Rectal smooth muscle tissue (tissue), 1 donor: ENCODE results near the gene SLC18A2.
"Not testable (repeated sequence)": the region's sequence is repeated elsewhere in the genome, so short reads cannot be mapped to it uniquely, and the experiment has no call there.

ENCODE experiments used
- H3K27ac ChIP-seq: one replicate; pipeline ENCODE4 v1.7.0; 2013; ENCODE audit warnings: low read depth, low read length, inconsistent platforms
- H3K27me3 ChIP-seq: one replicate; pipeline ENCODE4 v1.7.0; 2013; ENCODE audit warnings: low read length; ENCODE audit not compliant: control insufficient read depth, insufficient read depth
- H3K36me3 ChIP-seq: one replicate; pipeline ENCODE4 v1.7.0; 2013; ENCODE audit warnings: low read length; ENCODE audit not compliant: control insufficient read depth, insufficient read depth
- H3K4me1 ChIP-seq: one replicate; pipeline ENCODE4 v1.7.0; 2013; ENCODE audit warnings: low read length; ENCODE audit not compliant: control insufficient read depth, insufficient read depth
- H3K4me3 ChIP-seq: one replicate; pipeline ENCODE4 v1.7.0; 2013; ENCODE audit warnings: low read length
- H3K9ac ChIP-seq: one replicate; pipeline ENCODE4 v1.7.0; 2013; ENCODE audit warnings: low read length

The SLC18A2 gene

DNA sequence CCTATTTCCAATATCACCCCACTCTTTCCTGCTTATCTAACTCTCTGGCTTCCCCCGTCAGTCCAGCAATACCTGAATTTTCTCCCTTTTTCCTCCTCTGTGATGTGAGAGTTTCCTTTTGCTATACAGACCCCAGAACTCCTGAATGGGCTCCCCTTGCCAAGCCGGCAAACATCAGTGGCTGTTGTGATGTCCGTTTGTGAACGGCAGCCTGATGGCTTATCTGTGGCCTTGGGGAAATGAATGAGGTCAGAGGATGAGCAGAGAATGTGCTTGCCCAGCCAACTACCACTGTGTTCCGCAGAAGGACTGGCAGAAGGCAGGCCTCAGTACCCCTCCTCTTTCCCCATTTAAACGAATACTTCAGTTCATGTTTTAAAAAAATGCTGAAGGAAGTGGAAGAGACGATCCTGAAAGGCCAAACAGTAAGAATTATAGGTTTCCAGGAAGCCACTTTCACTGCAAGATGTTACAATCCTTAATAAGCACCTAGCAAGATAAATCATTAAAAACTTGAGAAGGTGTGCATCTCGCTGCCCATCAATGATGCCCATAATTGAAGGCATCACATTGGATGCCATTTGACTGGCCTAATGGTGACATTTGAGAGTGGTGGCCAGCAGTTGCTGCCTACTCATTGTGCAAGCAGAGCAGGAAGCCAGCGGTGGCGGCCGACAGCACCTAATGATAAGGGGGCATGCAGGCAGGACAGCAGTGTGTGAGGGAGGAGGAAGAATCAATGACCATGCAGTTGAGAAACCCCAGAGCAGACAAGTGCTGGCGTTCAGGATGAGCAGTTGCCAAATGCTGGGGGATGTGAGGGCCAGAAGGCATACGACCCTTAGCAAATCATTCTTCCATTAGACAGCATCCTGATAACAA lies 31.5 kb downstream of the SLC18A2 start:
- H3K36me3 ChIP-seq = no peaks in the 10 kb centered on the region
- no peaks in the 10 kb centered on the region for H3K4me1 ChIP-seq
- H3K4me3 ChIP-seq = no peak overlapping the region
- no peaks in the 10 kb centered on the region for H3K27me3 ChIP-seq
- no peak overlapping the region for H3K9ac ChIP-seq
- no peak overlapping the region for H3K27ac ChIP-seq

GRCh38 chr10:117273980-117274379 lies 33.1 kb downstream of the SLC18A2 start:
- H3K9ac ChIP-seq = no peak overlapping the region
- H3K4me1 ChIP-seq = no peaks in the 10 kb centered on the region
- no peak overlapping the region for H3K27ac ChIP-seq
- no peaks in the 10 kb centered on the region for H3K36me3 ChIP-seq
- H3K27me3 ChIP-seq = no peaks in the 10 kb centered on the region
- H3K4me3 ChIP-seq = no peak overlapping the region

- H3K27me3 ChIP-seq = no peaks in the 10 kb centered on the region
- H3K4me3 ChIP-seq = no peak overlapping the region
- H3K4me1 ChIP-seq = no peaks in the 10 kb centered on the region
- H3K9ac ChIP-seq = no peak overlapping the region
- no peaks in the 10 kb centered on the region for H3K36me3 ChIP-seq
- H3K27ac ChIP-seq = no peak overlapping the region
These were observed 33.6 kb downstream of the SLC18A2 start for GRCh38 chr10:117274509-117274908.

- Histone ChIP-seq H3K27ac (no peak overlapping the region), H3K4me3 (no peak overlapping the region), H3K4me1 (no peaks in the 10 kb centered on the region), H3K27me3 (no peaks in the 10 kb centered on the region), H3K9ac (no peak overlapping the region), H3K36me3 (no peaks in the 10 kb centered on the region)
These were observed 34.2 kb downstream of the SLC18A2 start for GRCh38 chr10:117275121-117275520.

DNA sequence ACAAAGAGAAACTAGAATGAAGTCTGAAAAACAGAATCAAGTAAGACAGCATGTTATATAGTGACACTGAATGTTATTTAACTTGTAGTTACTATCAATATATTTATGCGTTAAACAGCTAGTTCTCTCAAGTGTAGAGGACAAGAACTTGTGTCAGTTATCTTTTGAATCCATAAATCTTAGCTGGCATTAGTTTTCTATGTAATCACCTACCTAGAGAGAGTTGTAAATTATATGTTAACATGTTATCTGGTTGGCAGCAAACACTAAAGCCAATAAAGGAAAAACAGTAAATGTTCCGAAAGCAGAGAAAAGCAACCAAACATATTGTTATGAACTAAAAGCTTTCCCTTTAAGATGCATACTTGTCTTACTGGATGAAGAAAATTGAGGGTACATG lies 36.8 kb downstream of the SLC18A2 start:
- no peaks in the 10 kb centered on the region for H3K36me3 ChIP-seq
- no peaks in the 10 kb centered on the region for H3K4me1 ChIP-seq
- H3K27me3 ChIP-seq = no peaks in the 10 kb centered on the region
- H3K27ac ChIP-seq = no peak overlapping the region
- no peak overlapping the region for H3K4me3 ChIP-seq
- H3K9ac ChIP-seq = no peak overlapping the region

DNA sequence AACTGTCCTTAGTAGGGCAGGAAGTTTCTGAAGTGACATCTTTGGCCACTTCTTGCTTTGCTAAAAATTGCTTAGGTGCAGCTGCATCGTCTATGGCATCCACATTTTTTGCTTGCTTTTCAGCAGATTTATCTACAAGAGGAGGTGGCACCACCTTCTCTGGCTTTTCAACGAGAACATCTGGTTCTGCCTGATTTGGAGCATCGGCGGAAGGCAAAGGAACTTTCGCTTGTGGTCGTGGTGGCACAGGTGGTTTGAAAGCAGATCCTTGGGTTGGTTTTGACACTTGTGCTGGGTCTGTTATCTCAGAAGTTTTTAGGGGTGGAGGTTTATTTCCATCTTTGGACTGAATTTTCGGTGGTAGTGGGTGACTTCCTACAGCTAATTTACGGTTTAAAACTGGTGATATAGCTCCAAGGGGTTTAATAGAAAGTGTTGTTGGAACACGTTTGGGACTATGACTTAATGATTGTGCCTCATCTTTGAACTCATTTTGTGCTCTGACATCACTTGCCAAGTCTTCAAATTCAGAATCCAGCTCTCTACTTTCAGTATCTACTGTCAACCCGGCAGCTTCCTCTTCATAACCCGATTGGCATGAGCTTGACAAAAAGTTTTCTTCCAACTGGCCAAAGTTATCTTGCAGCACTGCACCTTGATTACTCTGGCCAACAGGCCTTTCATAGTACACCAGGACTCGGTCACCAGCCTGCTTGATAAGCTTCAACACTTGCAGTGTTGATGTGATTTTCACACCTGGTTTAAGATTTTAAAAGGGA lies 44.0 kb downstream of the SLC18A2 start:
- Histone ChIP-seq H3K4me3 (no peak overlapping the region), H3K9ac (no peak overlapping the region), H3K27me3 (no peaks in the 10 kb centered on the region), H3K36me3 (peaks cover 11% of the 10 kb centered on the region), H3K4me1 (no peaks in the 10 kb centered on the region), H3K27ac (no peak overlapping the region)

GRCh38 chr10:117290872-117291271 lies 50.0 kb downstream of the SLC18A2 start:
- H3K4me1 ChIP-seq, H3K36me3 ChIP-seq, H3K9ac ChIP-seq, H3K27ac ChIP-seq, H3K27me3 ChIP-seq, H3K4me3 ChIP-seq: not testable (repeated sequence)

- Histone ChIP-seq H3K4me1 (no peaks in the 10 kb centered on the region), H3K36me3 (peaks cover 6% of the 10 kb centered on the region)
These were observed 53.2 kb downstream of the SLC18A2 start for GRCh38 chr10:117294039-117294645.

GRCh38 chr10:117294735-117295134 lies 53.8 kb downstream of the SLC18A2 start:
- Histone ChIP-seq H3K4me1 (no peaks in the 10 kb centered on the region), H3K27ac (no peak overlapping the region), H3K4me3 (no peak overlapping the region), H3K9ac (no peak overlapping the region), H3K36me3 (no peaks in the 10 kb centered on the region), H3K27me3 (no peaks in the 10 kb centered on the region)

More at GRCh38 chr10:117294039-117294645, 53.2 kb downstream of the SLC18A2 start:
- no peak overlapping the region for H3K9ac ChIP-seq
- no peak overlapping the region for H3K27ac ChIP-seq
- no peak overlapping the region for H3K4me3 ChIP-seq
- no peaks in the 10 kb centered on the region for H3K27me3 ChIP-seq

GRCh38 chr10:117298219-117298618 lies 57.3 kb downstream of the SLC18A2 start:
- Histone ChIP-seq H3K27me3 (no peaks in the 10 kb centered on the region), H3K4me1 (no peaks in the 10 kb centered on the region), H3K9ac (no peak overlapping the region), H3K4me3 (no peak overlapping the region), H3K27ac (no peak overlapping the region), H3K36me3 (no peaks in the 10 kb centered on the region)

DNA sequence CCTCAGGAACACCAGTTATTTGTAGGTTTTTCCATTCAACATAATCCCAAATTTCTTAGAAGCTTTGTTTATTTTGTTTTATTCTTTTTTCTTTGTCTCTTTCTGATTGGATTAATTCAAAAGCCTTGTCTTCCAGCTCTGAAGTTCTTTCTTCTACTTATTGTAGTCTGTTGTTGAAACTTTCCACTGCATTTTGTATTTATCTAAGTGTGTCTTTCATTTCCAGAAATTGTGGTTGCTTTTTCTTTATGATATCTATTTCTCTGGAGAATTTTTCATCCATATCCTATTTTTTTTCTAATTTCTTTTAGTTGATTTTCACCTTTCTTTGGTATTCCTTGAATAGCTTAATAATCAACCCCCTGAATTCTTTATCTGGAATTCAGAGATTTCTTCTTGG lies 58.5 kb downstream of the SLC18A2 start:
- H3K9ac ChIP-seq = no peak overlapping the region
- no peak overlapping the region for H3K27ac ChIP-seq
- H3K4me1 ChIP-seq = no peaks in the 10 kb centered on the region
- H3K27me3 ChIP-seq = no peaks in the 10 kb centered on the region
- H3K36me3 ChIP-seq = no peaks in the 10 kb centered on the region
- H3K4me3 ChIP-seq = no peak overlapping the region

DNA sequence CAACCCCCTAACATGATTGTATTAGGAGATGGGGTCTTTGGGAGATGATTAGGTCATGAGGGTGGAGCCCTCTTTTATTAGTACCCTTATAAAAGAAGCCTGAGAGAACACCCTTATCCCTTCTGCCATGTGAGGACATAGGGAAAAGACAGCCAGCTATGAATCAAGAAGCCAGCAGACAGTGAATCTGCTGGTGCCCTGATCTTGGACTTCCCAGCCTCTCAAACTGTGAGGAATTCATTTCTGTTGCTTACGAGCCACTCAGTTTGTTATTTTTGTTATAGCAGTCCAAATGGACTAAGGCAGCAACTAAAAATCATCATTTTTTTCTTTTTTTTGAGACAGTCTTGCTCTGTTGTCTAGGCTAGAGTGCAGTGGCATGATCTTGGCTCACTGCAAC lies 59.8 kb downstream of the SLC18A2 start:
- Histone ChIP-seq H3K4me3 (no peak overlapping the region), H3K27me3 (no peaks in the 10 kb centered on the region), H3K9ac (no peak overlapping the region), H3K27ac (no peak overlapping the region), H3K4me1 (no peaks in the 10 kb centered on the region), H3K36me3 (no peaks in the 10 kb centered on the region)
